HepG2 (cell line): ENCODE data around the gene ELAVL4. TPM values are rescaled to one million over a fixed set of nuclear protein-coding genes. Genes with fewer than 3 reads are reported as not detected.

Experiments
- ATAC-seq: fragments of 200-7000 bp; cut with Tn5 transposase; 3 replicates; pipeline ENCODE4 v1.9.1; 2020; ENCODE audit warnings: mild to moderate bottlenecking, moderate library complexity
- BruUV-seq: library from RNA; stranded (reverse); fragments of 400-500 nt; replicated peaks from 2 replicates; lab custom pipeline; 2021; lab: Mats Ljungman, UMichigan
- CTCF ChIA-PET: fragments of 300-600 bp; formaldehyde crosslinking; extraction: SDS; loops from one replicate; lab custom pipeline; 2021; ENCODE audit warnings: low total read pairs, inconsistent platforms, low intra/inter-chr PET ratio; lab: Yijun Ruan, JAX
- POLR2A ChIA-PET: fragments of 350-600 bp; sonication (Branson Sonifier 250); formaldehyde crosslinking; loops from one replicate; lab custom pipeline; 2020; ENCODE audit warnings: antibody characterized with exemption, inconsistent platforms; lab: Yijun Ruan, JAX
- DNase-seq: peaks from one replicate; pipeline ENCODE4 v3.0.0-alpha.2; 2015; ENCODE audit warnings: low spot score
- FAIRE-seq: peaks from 3 replicates; lab custom pipeline; 2011; peaks lifted over from hg19 to GRCh38; lab: Jason Lieb, UNC
- H2AFZ ChIP-seq: one replicate; pipeline ENCODE4 v1.6.1; 2011; ENCODE audit warnings: low read length, inconsistent platforms
- H3K27ac ChIP-seq: fragments of 300-600 bp; 3 replicates; pipeline ENCODE4 v1.8.0; 2011; ENCODE audit warnings: mixed run types, mild to moderate bottlenecking, mixed read lengths, low read length, inconsistent platforms; ENCODE audit not compliant: insufficient read depth; ENCODE audit errors: extremely low read length
- H3K27me3 ChIP-seq, 2 experiments: fragments of 200-600 bp in 1 of 2; 2 replicates in 1 of 2; 3 replicates in 1 of 2; pipeline versions ENCODE4 v1.6.0 to v1.8.0; 2011; ENCODE audit warnings: low read length in 2 of 2, mild to moderate bottlenecking in 2 of 2, moderate library complexity in 2 of 2, inconsistent platforms in 1 of 2; ENCODE audit not compliant: insufficient read depth in 2 of 2, control insufficient read depth in 1 of 2
- H3K36me3 ChIP-seq, 2 experiments: fragments of 200-600 bp in 1 of 2; replicated peaks in 1 of 2; 2 replicates in 1 of 2; 3 replicates in 1 of 2; pipeline versions ENCODE4 v1.5.1 to v1.8.0; 2011; ENCODE audit warnings: low read length in 2 of 2, inconsistent platforms in 1 of 2; ENCODE audit not compliant: insufficient read depth in 2 of 2, control insufficient read depth in 1 of 2
- H3K4me1 ChIP-seq: 2 replicates; pipeline ENCODE4 v1.5.1; 2012; ENCODE audit warnings: low read length, inconsistent platforms; ENCODE audit not compliant: insufficient read depth
- H3K4me2 ChIP-seq: 2 replicates; pipeline ENCODE4 v1.6.0; 2011; ENCODE audit warnings: low read depth, low read length, inconsistent platforms
- H3K4me3 ChIP-seq, 3 experiments: fragments of 200-600 bp in 1 of 3; sonication (generic), shearing (Covaris generic) in 1 of 3; replicated peaks in 1 of 3; 2 replicates each; pipeline ENCODE4 v1.5.1; 2011 to 2016; ENCODE audit warnings: low read length in 3 of 3, inconsistent platforms in 2 of 3, low read depth in 2 of 3, mild to moderate bottlenecking in 2 of 3, control low read depth in 1 of 3, mixed read lengths in 1 of 3; ENCODE audit not compliant: insufficient read depth in 1 of 3
- H3K79me2 ChIP-seq: one replicate; pipeline ENCODE4 v1.6.1; 2011; ENCODE audit warnings: low read length, inconsistent platforms; ENCODE audit not compliant: insufficient read depth
- H3K9ac ChIP-seq: 2 replicates; pipeline ENCODE4 v1.6.0; 2011; ENCODE audit warnings: mild to moderate bottlenecking, low read depth, low read length, inconsistent platforms; ENCODE audit not compliant: insufficient read depth
- H3K9me3 ChIP-seq: 2 replicates; pipeline ENCODE4 v1.5.1; 2012; ENCODE audit warnings: mild to moderate bottlenecking, low read length
- H4K20me1 ChIP-seq: 2 replicates; pipeline ENCODE4 v1.6.0; 2011; ENCODE audit warnings: inconsistent platforms, mild to moderate bottlenecking, low read length, moderate library complexity; ENCODE audit not compliant: insufficient read depth
- ATF3 ChIP-seq: sonication (generic); formaldehyde crosslinking; IDR thresholded peaks from 2 replicates; pipeline ENCODE4 v1.4.0; 2020; ENCODE audit warnings: missing genetic modification reagents
- KLF11 ChIP-seq: IDR thresholded peaks from 2 replicates; pipeline ENCODE4 v1.6.1; 2016; ENCODE audit warnings: missing compliant biosample characterization
- NCOA1 ChIP-seq: sonication (generic); formaldehyde crosslinking; IDR thresholded peaks from 2 replicates; pipeline ENCODE4 v1.9.0; 2021; ENCODE audit warnings: missing genetic modification reagents
- PAXIP1 ChIP-seq: sonication (generic); formaldehyde crosslinking; conservative IDR thresholded peaks from 2 replicates; pipeline ENCODE4 v1.4.0; 2020; ENCODE audit warnings: mild to moderate bottlenecking, missing genetic modification reagents, moderate library complexity
- PPARG ChIP-seq: conservative IDR thresholded peaks from 2 replicates; pipeline ENCODE4 v1.6.1; 2016; ENCODE audit warnings: missing biosample characterization, missing genetic modification reagents
- SPEN ChIP-seq: sonication (generic); formaldehyde crosslinking; IDR thresholded peaks from 2 replicates; pipeline ENCODE4 v1.5.1; 2020; ENCODE audit warnings: low read depth, mild to moderate bottlenecking, missing genetic modification reagents
- ZFX ChIP-seq: sonication (generic); formaldehyde crosslinking; IDR thresholded peaks from 2 replicates; pipeline ENCODE4 v1.4.0; 2020; ENCODE audit warnings: mild to moderate bottlenecking, low read depth, missing genetic modification reagents, moderate library complexity
- ZNF383 ChIP-seq: sonication (generic); formaldehyde crosslinking; IDR thresholded peaks from 2 replicates; pipeline ENCODE4 v1.4.0; 2020; ENCODE audit warnings: missing genetic modification reagents, mild to moderate bottlenecking, borderline replicate concordance
- ZNF558 ChIP-seq: sonication (generic); formaldehyde crosslinking; IDR thresholded peaks from 2 replicates; pipeline ENCODE4 v1.9.0; 2022; ENCODE audit warnings: mild to moderate bottlenecking, missing genetic modification reagents, borderline replicate concordance
- ZNF83 ChIP-seq: sonication (generic); formaldehyde crosslinking; IDR thresholded peaks from 2 replicates; pipeline ENCODE4 v1.4.0; 2020; ENCODE audit warnings: missing genetic modification reagents, mild to moderate bottlenecking, borderline replicate concordance
- WGBS: methylation state at CpG from one replicate; pipeline ENCODE4 v1.1.6; 2017; ENCODE audit warnings: low lambda C conversion rate; 5-methylcytosine and 5-hydroxymethylcytosine counted together
- in situ Hi-C: cut with HindIII; loops from 2 replicates; pipeline ENCODE4 v1.10.0; 2017; ENCODE audit warnings: low pct_unique_long_range_greater_than_20kb; ENCODE audit not compliant: extremely low pct_ligation_motif_present
- intact Hi-C: fragments of 100-400 bp; cut with micrococcal nuclease; formaldehyde crosslinking; loops from one replicate; pipeline ENCODE4 v1.10.0; 2022; ENCODE audit not compliant: unreplicated experiment
- polyA plus RNA-seq, 8 experiments: library from polyadenylated mRNA; depleted of rRNA in 3 of 8; stranded (reverse) in 7 of 8; unstranded in 1 of 8; fragments of >200 nt; fragmentation: Illumina TruSeq in 4 of 8; extraction: Trizol in 4 of 8; gene quantifications; 2 replicates each; pipeline versions ENCODE4 v1.2.1 to v1.2.3, GENCODE V29; 2011 to 2016; ENCODE audit warnings: low read depth in 4 of 8, missing spikeins in 1 of 8, mixed read lengths in 1 of 8; ENCODE audit not compliant: insufficient read depth in 1 of 8
- total RNA-seq, 5 experiments: library from RNA; depleted of rRNA; stranded (reverse); fragments of >200 nt; fragmentation: Illumina TruSeq; extraction: Trizol; gene quantifications; 2 replicates each; pipeline ENCODE4 v1.2.3, GENCODE V29; 2016; ENCODE audit warnings: low read depth in 1 of 5
- TF ChIP-seq, protein P1 (sequence below): sonication (generic); formaldehyde crosslinking; IDR thresholded peaks from 2 replicates; pipeline ENCODE4 v1.5.1; 2020; ENCODE audit warnings: missing genetic modification reagents, mild to moderate bottlenecking, borderline replicate concordance

The ELAVL4 gene
- total and polyA plus RNA-seq, 2 of the 13 experiments (the other 11 are each of a cell fraction or from before 2014, with no cell fraction given) = not detected

DNA sequence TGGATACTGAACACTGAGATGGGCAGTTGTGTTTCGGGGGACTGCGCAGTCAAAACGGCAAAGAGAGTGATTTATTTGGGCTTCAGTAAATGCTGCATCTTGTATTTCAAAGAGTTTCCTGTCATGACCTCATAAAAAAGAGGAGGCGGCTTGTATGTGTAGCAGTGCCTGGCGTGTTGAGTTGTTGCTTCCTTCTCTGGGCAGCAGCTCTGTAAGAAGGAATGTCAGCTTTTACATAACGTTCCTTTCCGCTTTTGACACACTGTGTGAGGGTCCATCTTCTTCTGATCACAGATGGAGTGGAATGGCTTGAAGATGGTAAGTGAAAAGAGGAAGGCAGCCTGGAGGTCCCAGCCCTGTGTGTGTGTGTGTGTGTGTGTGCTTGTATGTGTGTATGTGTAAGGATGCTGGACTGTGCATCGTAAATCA lies 941 bp downstream of the ELAVL4 start (continued):
- TF ChIP-seq ZNF558 (no peak), NCOA1 (CRISPR knock-in tag) (no peak)

GRCh38 chr1:50110151-50110550 lies 1.4 kb downstream of the ELAVL4 start:
- no TSS peak for BruUV-seq
- CTCF ChIA-PET = no interaction called here
- no peak for ATAC-seq

More at GRCh38 chr1:50110151-50110550, 1.4 kb downstream of the ELAVL4 start:
- peaks cover 0 to 13% of the 10 kb centered on the region in 2 experiments; a peak in 3 of 5 replicates for H3K27me3 ChIP-seq
- FAIRE-seq (no peak), DNase-seq (no peak)
- intact Hi-C loops (no loop called here), in situ Hi-C loops (no loop called here)
- H3K36me3 ChIP-seq = no peaks in the 10 kb centered on the region
- H2AFZ ChIP-seq = no peak overlapping the region
- H3K4me1 ChIP-seq = no peaks in the 10 kb centered on the region
- no peaks in the 10 kb centered on the region for H4K20me1 ChIP-seq
- H3K79me2 ChIP-seq = no peaks in the 10 kb centered on the region
- POLR2A ChIA-PET = no interaction called here
- H3K4me2 ChIP-seq = no peak overlapping the region
- 13% methylated on average over 9 of the region's 9 CpGs for WGBS
- no peak overlapping the region for H3K27ac ChIP-seq
- TF ChIP-seq PPARG (CRISPR knock-in tag) (no peak), KLF11 (CRISPR knock-in tag) (no peak), SPEN (no peak), ZFX (no peak), ATF3 (CRISPR knock-in tag) (no peak), PAXIP1 (CRISPR knock-in tag) (no peak), ZNF83 (CRISPR knock-in tag) (no peak), ZNF383 (CRISPR knock-in tag) (no peak)
- TF ChIP-seq, protein P1, sequence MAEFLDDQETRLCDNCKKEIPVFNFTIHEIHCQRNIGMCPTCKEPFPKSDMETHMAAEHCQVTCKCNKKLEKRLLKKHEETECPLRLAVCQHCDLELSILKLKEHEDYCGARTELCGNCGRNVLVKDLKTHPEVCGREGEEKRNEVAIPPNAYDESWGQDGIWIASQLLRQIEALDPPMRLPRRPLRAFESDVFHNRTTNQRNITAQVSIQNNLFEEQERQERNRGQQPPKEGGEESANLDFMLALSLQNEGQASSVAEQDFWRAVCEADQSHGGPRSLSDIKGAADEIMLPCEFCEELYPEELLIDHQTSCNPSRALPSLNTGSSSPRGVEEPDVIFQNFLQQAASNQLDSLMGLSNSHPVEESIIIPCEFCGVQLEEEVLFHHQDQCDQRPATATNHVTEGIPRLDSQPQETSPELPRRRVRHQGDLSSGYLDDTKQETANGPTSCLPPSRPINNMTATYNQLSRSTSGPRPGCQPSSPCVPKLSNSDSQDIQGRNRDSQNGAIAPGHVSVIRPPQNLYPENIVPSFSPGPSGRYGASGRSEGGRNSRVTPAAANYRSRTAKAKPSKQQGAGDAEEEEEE (CRISPR knock-in tag) = no peak
- H3K4me3 ChIP-seq = no peak overlapping the region
- H3K9ac ChIP-seq = no peak overlapping the region
- no peaks in the 10 kb centered on the region for H3K9me3 ChIP-seq
